Hindlimb muscle (tissue), 1 donor: ENCODE data around the gene ENOPH1. TPM values are rescaled to one million over a fixed set of nuclear protein-coding genes. Genes with fewer than 3 reads are reported as not detected.

Experiments
- polyA plus RNA-seq: library from polyadenylated mRNA; unstranded; fragments of 120-200 nt; gene quantifications from one replicate; pipeline ENCODE4 v1.2.1, GENCODE V29; 2013; ENCODE audit not compliant: insufficient read length

ENOPH1 gene
- polyA plus RNA-seq, 1 donor, result 26.2 TPM

Other genes starting within 250 kb of the ENOPH1 start
- 277 TPM for gene HNRNPD, start 56.6 kb upstream of the ENOPH1 start, polyA plus RNA-seq
- 337 TPM for gene HNRNPDL, start 128 bp upstream of the ENOPH1 start, polyA plus RNA-seq
- 3.5 TPM for gene TMEM150C, start 131.4 kb downstream of the ENOPH1 start, polyA plus RNA-seq